ENCODE measurements around the gene SEMA4D. TPM values are rescaled to one million over a fixed set of nuclear protein-coding genes. Genes with fewer than 3 reads are reported as not detected.

Gene SEMA4D
- total and polyA plus RNA-seq, 7 donors, result 1.4 to 35.1 (median 4.6) TPM

DNA sequence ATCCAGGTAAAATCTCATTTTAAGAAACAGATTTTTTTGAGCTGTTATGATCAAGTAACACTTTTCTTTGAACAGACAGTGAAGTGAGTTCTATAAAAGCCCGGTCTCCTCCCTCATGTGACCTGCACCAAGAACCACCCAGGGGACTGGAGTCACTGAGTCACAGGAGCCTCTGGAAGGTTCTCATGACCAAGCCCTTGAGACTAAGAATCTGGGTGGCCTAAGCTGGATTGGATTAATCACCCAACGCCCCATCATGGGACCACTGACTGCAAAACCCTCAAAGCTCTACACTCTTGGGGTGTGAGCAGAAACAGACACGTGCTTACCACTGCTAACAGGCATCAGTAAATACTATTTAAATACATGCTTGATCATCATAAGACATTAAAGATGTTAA is 131.2 kb downstream of the SEMA4D start:
- H3K27ac ChIP-seq, result no peak overlapping the region
- H3K36me3 ChIP-seq, result peaks cover 0 to 10% (median 4%) of the 10 kb centered on the region in 4 donors
- H3K4me3 ChIP-seq, result no peak overlapping the region
- peak; percentile 33 for DNase-seq
- TF ChIP-seq, protein P1, sequence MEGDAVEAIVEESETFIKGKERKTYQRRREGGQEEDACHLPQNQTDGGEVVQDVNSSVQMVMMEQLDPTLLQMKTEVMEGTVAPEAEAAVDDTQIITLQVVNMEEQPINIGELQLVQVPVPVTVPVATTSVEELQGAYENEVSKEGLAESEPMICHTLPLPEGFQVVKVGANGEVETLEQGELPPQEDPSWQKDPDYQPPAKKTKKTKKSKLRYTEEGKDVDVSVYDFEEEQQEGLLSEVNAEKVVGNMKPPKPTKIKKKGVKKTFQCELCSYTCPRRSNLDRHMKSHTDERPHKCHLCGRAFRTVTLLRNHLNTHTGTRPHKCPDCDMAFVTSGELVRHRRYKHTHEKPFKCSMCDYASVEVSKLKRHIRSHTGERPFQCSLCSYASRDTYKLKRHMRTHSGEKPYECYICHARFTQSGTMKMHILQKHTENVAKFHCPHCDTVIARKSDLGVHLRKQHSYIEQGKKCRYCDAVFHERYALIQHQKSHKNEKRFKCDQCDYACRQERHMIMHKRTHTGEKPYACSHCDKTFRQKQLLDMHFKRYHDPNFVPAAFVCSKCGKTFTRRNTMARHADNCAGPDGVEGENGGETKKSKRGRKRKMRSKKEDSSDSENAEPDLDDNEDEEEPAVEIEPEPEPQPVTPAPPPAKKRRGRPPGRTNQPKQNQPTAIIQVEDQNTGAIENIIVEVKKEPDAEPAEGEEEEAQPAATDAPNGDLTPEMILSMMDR (IDR thresholded peaks at IDR 0.05), result no peak
- intact Hi-C loops (cut with DNase I), result no loop called here
- WGBS, 2 donors, result 91 to 93% methylated on average over 3 of the region's 3 CpGs
- H3K9me3 ChIP-seq, result no peaks in the 10 kb centered on the region
- no peaks in the 10 kb centered on the region for H3K4me1 ChIP-seq
- no peaks in the 10 kb centered on the region for H3K27me3 ChIP-seq

DNA sequence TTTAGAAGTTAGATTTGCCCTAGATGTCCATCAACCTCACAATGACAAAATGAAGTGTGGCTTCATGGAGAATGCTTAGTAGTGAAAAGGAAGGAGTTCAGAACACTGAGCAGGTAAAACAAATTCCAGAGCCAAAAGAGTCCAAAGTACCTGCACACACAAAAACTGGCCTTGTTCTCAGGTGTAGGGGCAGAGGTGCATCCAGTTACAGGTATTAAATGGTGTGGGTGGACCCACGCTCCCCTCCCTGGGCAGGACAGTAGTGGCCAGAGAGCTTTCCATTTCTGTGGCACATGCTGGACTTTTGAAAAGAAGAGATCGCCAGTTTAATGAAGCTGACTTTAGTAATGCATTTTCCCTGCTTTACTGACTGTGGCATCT is 132.4 kb downstream of the SEMA4D start:
- 86 to 89% methylated on average over 2 of the region's 2 CpGs for WGBS, 2 donors

DNA sequence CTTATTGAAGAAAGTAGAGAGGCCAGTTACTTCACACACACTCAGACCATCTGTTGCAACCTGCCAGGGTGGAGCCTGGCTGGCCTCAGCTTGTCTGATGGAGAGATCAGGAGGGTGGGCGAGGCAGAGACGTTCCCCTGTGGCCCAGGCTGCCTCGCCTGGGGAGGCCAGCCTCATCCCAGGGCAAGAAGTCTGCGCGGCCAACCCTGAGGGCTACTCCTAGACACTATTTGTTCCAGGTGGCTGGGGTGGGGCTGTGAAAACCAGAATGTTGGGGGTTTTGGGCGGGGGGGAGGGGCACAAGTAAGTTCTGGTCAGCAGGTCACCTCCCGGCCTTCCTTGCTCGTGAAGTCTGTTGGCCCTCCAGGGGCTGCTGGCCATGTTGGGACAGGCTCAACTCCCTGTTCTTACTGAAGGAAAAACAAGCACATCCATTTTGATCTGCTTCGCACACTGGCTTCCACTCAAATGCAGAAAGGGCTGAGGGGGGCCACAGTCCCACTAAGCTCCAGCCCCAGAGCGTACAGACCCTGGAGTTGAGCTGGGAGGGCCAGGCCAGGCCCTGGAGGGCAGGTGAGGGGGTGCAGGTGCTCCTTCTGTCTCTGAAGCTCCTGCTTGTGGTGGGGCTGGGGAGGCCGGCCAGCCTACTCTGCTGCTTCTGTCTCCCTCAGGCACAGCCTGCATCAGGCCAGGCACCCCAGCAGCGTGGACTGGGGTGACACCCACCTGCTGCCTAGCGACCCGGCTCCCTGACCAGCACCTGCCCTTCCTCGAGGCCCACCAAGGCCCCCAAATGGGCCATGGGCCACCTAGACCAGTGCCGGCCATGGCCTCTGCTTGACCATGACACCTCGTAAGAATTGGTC is 133.0 kb downstream of the SEMA4D start:
- WGBS, 2 donors, result 91 to 93% methylated on average over 17 of the region's 17 CpGs
- DNase-seq, result peak; percentile 54
- TF ChIP-seq POLR2AphosphoS5 (IDR thresholded peaks at IDR 0.05) (no peak), POLR2A (IDR thresholded peaks at IDR 0.05) (no peak)

More for the DNA sequence above, 132.4 kb downstream of the SEMA4D start:
- no peaks in the 10 kb centered on the region for H3K4me1 ChIP-seq
- intact Hi-C loops (cut with DNase I), result no loop called here
- TF ChIP-seq, protein P1 (IDR thresholded peaks at IDR 0.05), result no peak
- TF ChIP-seq POLR2AphosphoS5 (IDR thresholded peaks at IDR 0.05), result no peak
- TF ChIP-seq POLR2A (IDR thresholded peaks at IDR 0.05), result no peak
- TF ChIP-seq EP300 (IDR thresholded peaks at IDR 0.05), result no peak
- H3K9me3 ChIP-seq, result no peaks in the 10 kb centered on the region
- H3K4me3 ChIP-seq, result no peak overlapping the region
- H3K27me3 ChIP-seq, result no peaks in the 10 kb centered on the region
- peak; percentile 30 for DNase-seq
- peaks cover 0 to 22% (median 13%) of the 10 kb centered on the region in 4 donors for H3K36me3 ChIP-seq
- no peak overlapping the region for H3K27ac ChIP-seq

DNA sequence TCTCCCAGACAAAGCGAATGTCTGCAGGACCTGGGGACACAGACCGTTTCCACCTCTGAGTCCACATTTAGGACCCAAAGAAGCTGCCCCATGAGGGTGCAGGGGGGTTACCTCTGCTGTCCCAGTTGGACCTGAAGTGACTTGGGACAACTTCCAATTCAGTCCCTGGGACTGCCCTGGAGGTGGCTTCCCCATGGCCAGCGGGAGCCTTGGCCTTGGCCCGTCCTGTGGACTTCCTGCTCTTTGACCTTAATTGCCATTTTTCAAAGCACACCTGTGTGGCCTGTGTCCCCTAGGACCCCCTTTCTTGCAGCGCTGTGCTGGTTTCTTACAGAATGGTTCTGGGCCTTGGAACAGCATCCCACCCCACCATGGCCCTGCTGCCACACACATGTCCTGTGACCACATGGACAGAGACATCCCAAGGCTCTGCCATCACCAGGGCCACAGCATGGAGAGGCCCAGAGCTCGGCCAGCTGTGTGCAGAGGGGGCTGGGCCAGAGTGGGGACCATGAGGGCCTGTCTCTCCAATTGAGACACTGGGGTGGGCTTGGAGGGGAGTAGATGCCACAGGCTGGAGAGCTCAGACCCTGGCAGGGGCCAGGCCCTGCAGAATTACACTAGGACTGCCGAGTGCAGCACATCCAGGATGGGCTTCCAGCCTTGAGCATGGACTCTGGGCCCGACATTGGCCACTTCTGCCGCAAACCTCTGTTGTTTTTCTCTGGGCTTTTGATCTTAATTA is 133.8 kb downstream of the SEMA4D start:
- H3K4me3 ChIP-seq, result no peak overlapping the region
- H3K27me3 ChIP-seq, result no peaks in the 10 kb centered on the region
- no peak for TF ChIP-seq EP300 (IDR thresholded peaks at IDR 0.05)
- no peak for TF ChIP-seq POLR2A (IDR thresholded peaks at IDR 0.05)
- TF ChIP-seq, protein P1 (IDR thresholded peaks at IDR 0.05), result no peak
- TF ChIP-seq POLR2AphosphoS5 (IDR thresholded peaks at IDR 0.05), result no peak
- 92 to 94% methylated on average over 9 of the region's 9 CpGs for WGBS, 2 donors
- H3K4me1 ChIP-seq, result peaks cover 0 to 8% (median 0%) of the 10 kb centered on the region in 4 donors
- intact Hi-C loops (cut with DNase I), result no loop called here
- DNase-seq, result peak; percentile 55
- H3K9me3 ChIP-seq, result no peaks in the 10 kb centered on the region
- H3K27ac ChIP-seq, result no peak overlapping the region
- peaks cover 2 to 37% (median 21%) of the 10 kb centered on the region in 4 donors for H3K36me3 ChIP-seq

More for the DNA sequence above, 133.0 kb downstream of the SEMA4D start:
- Histone ChIP-seq H3K36me3 (peaks cover 0 to 29% (median 17%) of the 10 kb centered on the region in 4 donors), H3K27me3 (no peaks in the 10 kb centered on the region), H3K4me1 (peaks cover 0 to 4% (median 0%) of the 10 kb centered on the region in 4 donors), H3K27ac (no peak overlapping the region), H3K4me3 (no peak overlapping the region), H3K9me3 (no peaks in the 10 kb centered on the region)
- intact Hi-C loops (cut with DNase I), result no loop called here

DNA sequence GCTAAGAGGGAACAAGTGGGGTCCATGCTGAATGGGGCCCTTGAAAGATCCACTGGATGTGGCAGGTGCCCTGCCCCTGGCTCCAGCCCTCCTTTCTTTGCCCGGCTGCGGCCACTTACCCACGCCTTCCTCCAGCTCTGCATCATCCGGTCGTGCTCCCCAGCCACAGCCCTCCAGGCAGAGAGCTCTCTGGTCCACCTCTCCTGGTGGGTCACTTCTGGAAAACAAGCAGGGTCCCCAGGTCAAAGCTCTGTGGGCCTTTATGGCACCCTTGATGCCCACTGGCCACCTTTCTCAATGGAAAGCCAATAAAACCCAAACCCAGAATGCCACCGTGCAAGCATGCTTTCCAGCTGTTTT is 134.6 kb downstream of the SEMA4D start:
- intact Hi-C loops (cut with DNase I), result no loop called here
- no peak for DNase-seq
- no peaks in the 10 kb centered on the region for H3K9me3 ChIP-seq
- TF ChIP-seq, protein P1 (IDR thresholded peaks at IDR 0.05), result no peak
- TF ChIP-seq POLR2A (IDR thresholded peaks at IDR 0.05) (no peak), POLR2AphosphoS5 (IDR thresholded peaks at IDR 0.05) (no peak)
- H3K4me3 ChIP-seq, result no peak overlapping the region
- peaks cover 0 to 8% (median 0%) of the 10 kb centered on the region in 4 donors for H3K4me1 ChIP-seq
- no peaks in the 10 kb centered on the region for H3K27me3 ChIP-seq
- WGBS, 2 donors, result 83 to 90% methylated on average over 6 of the region's 6 CpGs
- no peak overlapping the region for H3K27ac ChIP-seq
- H3K36me3 ChIP-seq, result peaks cover 10 to 45% (median 28%) of the 10 kb centered on the region in 4 donors
